Activated CD8-positive, alpha-beta memory T cell treated with anti-CD3 and anti-CD28 coated beads for 4 hours (primary cell): Measurements from ENCODE around the gene RTKN.

Source experiments
- DNase-seq, 2 donors: peaks; one replicate each; pipeline ENCODE4 v3.0.0-alpha.2; 2020; ENCODE audit warnings: low read depth in 2 of 2

The RTKN gene

GRCh38 chr2:74417763-74418162, 24.0 kb downstream of the RTKN start:
- DNase-seq = no peak

- DNase-seq = no peak
Observed at GRCh38 chr2:74417197-74417596, 24.5 kb downstream of the RTKN start.

GRCh38 chr2:74416778-74417177, 25.0 kb downstream of the RTKN start:
- DNase-seq = no peak

- DNase-seq = no peak
Observed at GRCh38 chr2:74415762-74416395, 25.9 kb downstream of the RTKN start.

DNA sequence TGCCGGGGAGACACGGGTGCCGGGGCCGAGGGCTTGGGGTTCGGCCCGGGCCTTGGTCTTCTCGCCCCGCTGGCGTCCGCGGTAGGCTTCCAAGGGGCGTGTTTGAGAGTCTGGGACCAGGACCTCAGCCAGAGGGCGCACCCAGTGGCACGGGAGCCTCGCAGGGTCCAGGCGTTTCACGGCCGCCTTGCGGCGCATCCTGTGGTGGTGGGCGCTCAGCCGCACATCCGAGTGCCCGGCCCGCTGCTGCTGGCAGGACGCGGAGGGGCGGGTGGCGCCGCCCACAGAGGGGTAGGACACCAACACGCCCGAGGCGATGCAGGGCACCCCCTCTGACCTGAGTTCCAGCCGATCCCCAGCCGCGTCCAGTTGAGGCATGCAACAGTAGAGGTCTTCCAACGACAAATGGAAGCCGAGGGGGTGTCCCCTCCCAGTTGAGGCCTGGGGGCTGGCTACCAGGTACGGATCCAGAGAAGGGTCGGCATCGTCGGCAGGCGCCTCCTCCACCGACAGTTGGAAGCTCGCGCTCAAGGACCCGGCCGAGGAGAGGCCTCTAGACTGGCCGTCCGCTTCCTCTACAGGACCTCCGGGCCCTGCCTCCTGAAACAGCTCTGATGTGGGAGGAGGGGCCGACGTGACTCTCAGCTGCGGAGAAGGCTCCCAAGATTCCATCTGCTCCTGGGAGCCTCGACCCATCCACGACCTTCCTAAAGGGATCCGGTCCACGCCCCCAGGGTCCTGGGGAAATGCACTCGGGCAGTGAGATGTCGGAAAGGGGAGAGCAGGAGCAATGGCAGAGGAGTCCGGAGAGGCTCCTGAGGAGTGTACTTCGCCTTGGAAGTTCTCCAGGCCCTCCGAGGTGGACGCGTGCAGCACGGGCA, 26.6 kb downstream of the RTKN start:
- DNase-seq = no peak

- DNase-seq = no peak
Observed at GRCh38 chr2:74414441-74414840, 27.3 kb downstream of the RTKN start.

DNA sequence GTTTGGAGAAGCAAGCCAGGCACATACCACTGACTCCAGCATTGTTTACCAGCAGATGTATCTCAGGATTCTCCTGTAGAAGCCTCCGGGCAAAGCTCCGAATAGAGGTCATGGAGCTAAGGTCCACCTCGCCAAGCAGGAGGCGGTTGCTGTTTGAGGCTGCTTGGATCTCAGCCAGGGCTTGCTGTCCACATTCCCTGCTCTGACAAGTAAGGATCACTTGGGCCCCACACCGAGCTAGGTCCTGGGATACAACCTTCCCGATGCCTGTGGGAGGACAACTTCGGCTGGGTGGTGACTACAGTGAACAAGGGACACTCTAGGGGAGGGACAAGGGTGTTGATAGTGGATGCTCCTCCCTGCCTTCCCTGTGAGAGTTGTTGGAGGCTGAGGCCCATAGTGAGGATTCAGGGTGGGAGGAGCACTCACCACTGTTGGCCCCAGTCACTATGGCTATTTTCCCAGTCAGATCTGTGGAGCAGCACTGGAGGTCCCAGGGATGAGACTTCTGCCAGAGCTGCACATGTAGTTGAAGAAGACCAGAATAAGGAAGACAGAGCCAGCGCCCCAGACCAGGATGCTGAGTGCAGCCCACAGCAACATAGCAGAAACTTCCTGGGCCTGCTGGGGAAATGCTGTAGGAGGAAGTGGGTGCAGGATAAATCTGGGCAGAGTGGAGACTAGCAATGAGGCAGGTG, 28.6 kb downstream of the RTKN start:
- no peak for DNase-seq

DNA sequence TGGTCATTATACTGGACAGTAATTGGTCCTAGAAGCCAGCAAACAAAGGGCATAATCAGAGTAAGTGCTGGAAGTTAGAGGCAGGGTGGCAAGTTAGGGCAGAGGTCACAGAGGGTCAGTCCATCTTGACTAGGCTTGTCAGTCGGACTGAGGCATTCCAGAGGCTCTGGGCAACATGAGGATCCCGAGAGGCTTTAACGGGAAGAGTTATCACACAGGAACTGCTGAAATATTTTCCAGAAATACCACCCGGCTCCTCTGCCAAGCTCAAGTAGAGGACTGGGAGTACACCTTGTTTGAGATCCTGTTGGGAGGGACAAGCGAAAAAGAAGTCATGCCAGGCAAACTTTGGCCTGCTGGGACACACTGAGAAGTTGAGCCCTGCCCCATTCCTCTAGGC, 34.1 kb downstream of the RTKN start:
- DNase-seq = no peak

GRCh38 chr2:74406035-74406434, 35.7 kb downstream of the RTKN start:
- DNase-seq = no peak

- DNase-seq = no peak
Observed at GRCh38 chr2:74401891-74402290, 39.8 kb downstream of the RTKN start.

DNA sequence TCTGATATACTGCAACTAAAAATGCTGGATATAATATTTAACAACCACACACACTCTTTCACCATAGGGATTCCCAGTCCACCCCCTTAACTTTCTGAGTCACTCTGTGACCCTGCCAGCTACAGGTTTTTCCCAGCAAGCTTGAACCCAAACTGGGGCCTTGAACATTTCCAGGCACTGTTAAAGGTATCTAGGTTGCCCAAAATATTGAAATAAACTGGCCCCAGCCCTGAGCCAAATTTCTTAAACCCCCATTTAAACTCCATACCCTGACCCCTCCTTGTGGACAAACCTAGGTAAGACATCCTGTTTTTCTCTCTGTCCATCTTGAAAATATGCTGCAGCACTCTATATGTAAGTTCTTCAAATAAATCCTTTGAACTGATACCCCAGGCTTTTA, 42.0 kb downstream of the RTKN start:
- DNase-seq = no peak

DNA sequence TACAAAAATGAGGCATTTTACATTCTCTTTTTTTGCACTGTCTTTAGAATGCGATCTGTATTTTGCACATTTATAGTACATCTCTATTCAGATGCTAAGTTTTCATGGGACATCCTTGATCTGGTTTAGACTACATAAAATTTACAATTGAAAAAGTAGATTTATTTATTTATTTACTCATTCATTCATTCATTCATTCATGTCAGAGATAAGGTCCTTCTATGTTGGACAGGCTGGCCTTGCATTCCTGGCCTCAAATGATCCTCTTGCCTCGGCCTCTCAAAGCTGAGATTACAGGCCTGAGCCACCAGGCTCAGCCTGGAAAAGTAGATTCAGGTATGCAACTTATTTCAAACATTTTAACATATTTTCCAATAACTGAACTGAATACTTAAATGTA, 45.6 kb downstream of the RTKN start:
- no peak for DNase-seq

- no peak for DNase-seq
Observed at GRCh38 chr2:74393525-74393924, 48.2 kb downstream of the RTKN start.

- DNase-seq = no peak
Observed at GRCh38 chr2:74392449-74392743, 49.3 kb downstream of the RTKN start.

- DNase-seq = peak; percentile 89
Observed at GRCh38 chr2:74391580-74392448, 49.9 kb downstream of the RTKN start.

DNA sequence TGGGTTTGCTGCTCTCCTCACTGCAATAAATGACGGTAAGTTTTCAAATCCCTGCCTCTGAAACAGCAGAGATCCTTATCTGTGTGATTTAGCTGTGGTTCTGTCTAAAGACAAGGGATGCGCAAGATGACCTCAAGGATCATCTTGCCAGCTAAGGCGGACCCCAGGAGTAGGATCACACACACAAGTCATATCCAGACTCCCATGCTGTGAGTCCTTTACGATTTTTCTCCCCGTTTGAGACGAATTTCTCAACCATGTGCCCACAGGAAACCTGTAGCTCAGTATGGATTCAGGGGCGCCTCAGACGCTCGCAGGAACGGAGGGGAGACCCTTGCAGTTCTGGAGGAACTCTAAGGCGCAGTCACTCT, 50.5 kb downstream of the RTKN start:
- DNase-seq = no peak

- no peak for DNase-seq
Observed at GRCh38 chr2:74390606-74391005, 51.1 kb downstream of the RTKN start.

- DNase-seq = no peak
Observed at GRCh38 chr2:74387346-74387745, 54.4 kb downstream of the RTKN start.

DNA sequence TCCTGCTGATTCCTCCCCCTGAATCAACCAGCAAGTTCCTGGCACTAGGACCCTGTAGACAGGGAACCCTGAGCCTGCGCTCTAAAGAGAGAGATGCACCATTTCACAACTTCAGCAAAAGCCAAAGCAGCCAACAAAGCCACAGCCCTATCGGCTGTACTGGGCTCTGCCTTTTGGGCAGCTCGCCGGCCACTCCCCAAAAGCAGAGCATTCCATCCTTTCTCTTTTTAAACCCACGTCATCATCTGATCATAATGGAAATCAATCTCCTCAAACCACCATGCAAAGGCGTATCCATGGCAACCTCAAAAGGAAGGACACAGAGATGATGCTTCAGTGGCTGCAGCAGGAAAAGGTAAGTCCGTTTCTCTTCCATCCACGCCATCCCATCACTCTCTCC, 56.3 kb downstream of the RTKN start:
- DNase-seq = no peak

DNA sequence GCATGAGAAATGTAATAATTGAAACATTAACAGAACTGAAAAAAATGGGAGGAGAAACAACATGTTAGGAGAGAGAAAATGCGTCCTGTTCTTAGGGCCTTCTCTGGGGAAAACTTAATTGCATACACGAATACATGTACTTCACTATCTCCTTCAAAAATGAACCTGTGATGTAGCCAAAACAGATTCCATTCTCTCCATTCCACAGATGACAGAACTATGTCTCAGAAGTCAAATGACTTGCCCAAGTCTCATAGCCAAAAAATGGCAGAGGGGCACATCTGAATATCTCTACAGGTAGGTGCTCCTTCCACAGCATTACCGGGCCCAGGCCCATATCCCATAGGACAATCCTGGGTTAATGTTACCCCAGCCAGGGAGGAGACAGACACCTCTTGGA, 57.7 kb downstream of the RTKN start:
- DNase-seq = no peak

GRCh38 chr2:74383254-74383653, 58.5 kb downstream of the RTKN start:
- no peak for DNase-seq

- DNase-seq = no peak
Observed at GRCh38 chr2:74381751-74382150, 60.0 kb downstream of the RTKN start.
